K562 (cell line): ENCODE results near the gene GPR157. TPM values are rescaled to one million over a fixed set of nuclear protein-coding genes. Genes with fewer than 3 reads are reported as not detected.

Source experiments
- ATAC-seq: fragments of 200-7000 bp; cut with Tn5 transposase; 3 replicates; pipeline ENCODE4 v1.9.1; 2020; ENCODE audit warnings: moderate library complexity
- BruUV-seq: library from RNA; stranded (reverse); fragments of 400-500 nt; replicated peaks from 2 replicates; lab custom pipeline; 2021; lab: Mats Ljungman, UMichigan
- CTCF ChIA-PET: fragments of 300-600 bp; formaldehyde crosslinking; extraction: SDS; loops from one replicate; lab custom pipeline; 2021; ENCODE audit warnings: low intra/inter-chr PET ratio; lab: Yijun Ruan, JAX
- POLR2A ChIA-PET: fragments of 300-600, 350-650 bp; sonication (Branson Sonifier 250); formaldehyde crosslinking; extraction: SDS; loops from one replicate; lab custom pipeline; 2021; ENCODE audit warnings: antibody characterized with exemption, inconsistent platforms; lab: Yijun Ruan, JAX
- DNase-seq, 4 experiments: peaks; one replicate each; pipeline versions ENCODE4 v3.0.0 to v3.0.0-alpha.2; 2011 to 2018; ENCODE audit warnings: low spot score in 3 of 4, mixed read lengths in 3 of 4; ENCODE audit errors: extremely low read depth in 1 of 4
- FAIRE-seq: peaks from 2 replicates; lab custom pipeline; 2011; peaks lifted over from hg19 to GRCh38; lab: Jason Lieb, UNC
- H2AFZ ChIP-seq: 2 replicates; pipeline ENCODE4 v1.6.0; 2011; ENCODE audit warnings: low read depth, low read length, control low read depth, inconsistent platforms
- H3K27ac ChIP-seq: fragments of 200-600 bp; 3 replicates; pipeline ENCODE4 v1.8.0; 2011; ENCODE audit warnings: low read depth, mild to moderate bottlenecking, control low read depth, inconsistent platforms, low read length, moderate library complexity, mixed read lengths; ENCODE audit errors: extremely low read depth
- H3K27me3 ChIP-seq, 2 experiments: fragments of 300-600 bp in 1 of 2; 2 replicates in 1 of 2; 3 replicates in 1 of 2; pipeline versions ENCODE4 v1.6.0 to v1.8.0; 2011; ENCODE audit warnings: inconsistent platforms in 2 of 2, low read length in 2 of 2, mild to moderate bottlenecking in 1 of 2, mixed read lengths in 1 of 2, moderate library complexity in 1 of 2; ENCODE audit not compliant: control insufficient read depth in 2 of 2, insufficient read depth in 2 of 2
- H3K36me3 ChIP-seq: fragments of 300-600 bp; 3 replicates; pipeline ENCODE4 v1.8.0; 2011; ENCODE audit warnings: mild to moderate bottlenecking, low read length, inconsistent platforms; ENCODE audit not compliant: control insufficient read depth, insufficient read depth
- H3K4me1 ChIP-seq, 2 experiments: fragments of 200-600 bp in 1 of 2; replicated peaks in 1 of 2; 2 replicates in 1 of 2; 3 replicates in 1 of 2; pipeline versions ENCODE4 v1.5.1 to v1.8.0; 2011; ENCODE audit warnings: inconsistent platforms in 2 of 2, low read length in 2 of 2, mild to moderate bottlenecking in 1 of 2, mixed read lengths in 1 of 2, moderate library complexity in 1 of 2; ENCODE audit not compliant: control insufficient read depth in 2 of 2, insufficient read depth in 2 of 2
- H3K4me2 ChIP-seq: 2 replicates; pipeline ENCODE4 v1.6.1; 2011; ENCODE audit warnings: low read length, control low read depth, inconsistent platforms, mixed read lengths; ENCODE audit not compliant: insufficient read depth
- H3K4me3 ChIP-seq: fragments of 200-600 bp; sonication (generic), shearing (Covaris generic); 2 replicates; pipeline ENCODE4 v1.5.1; 2016; ENCODE audit warnings: control low read depth, inconsistent platforms
- H3K79me2 ChIP-seq: fragments of 200-600 bp; 3 replicates; pipeline ENCODE4 v1.8.0; 2011; ENCODE audit warnings: low read length, inconsistent platforms; ENCODE audit not compliant: control insufficient read depth, insufficient read depth
- H3K9ac ChIP-seq, 2 experiments: 2 replicates each; pipeline versions ENCODE4 v1.6.0 to v1.6.1; 2011; ENCODE audit warnings: low read depth in 2 of 2, low read length in 2 of 2, control low read depth in 1 of 2, inconsistent platforms in 1 of 2, mild to moderate bottlenecking in 1 of 2, mixed read lengths in 1 of 2; ENCODE audit not compliant: insufficient read depth in 1 of 2
- H3K9me1 ChIP-seq: one replicate; pipeline ENCODE4 v1.6.0; 2011; ENCODE audit warnings: inconsistent platforms, mild to moderate bottlenecking, low read length, moderate library complexity; ENCODE audit not compliant: control insufficient read depth, insufficient read depth
- H3K9me3 ChIP-seq: replicated peaks from 2 replicates; pipeline ENCODE4 v1.5.1; 2011; ENCODE audit warnings: low read depth, low read length, inconsistent platforms; ENCODE audit not compliant: control insufficient read depth, insufficient read depth
- H4K20me1 ChIP-seq: replicated peaks from 2 replicates; pipeline ENCODE4 v1.6.1; 2011; ENCODE audit warnings: low read length, inconsistent platforms, mixed read lengths; ENCODE audit not compliant: control insufficient read depth, insufficient read depth
- ARNT ChIP-seq, 2 experiments: fragments of 450-650 bp; IDR thresholded peaks; 2 replicates each; pipeline ENCODE4 v1.6.1; 2016; ENCODE audit warnings: mild to moderate bottlenecking in 1 of 2
- C11orf30 ChIP-seq: fragments of 450-650 bp; IDR thresholded peaks from 2 replicates; pipeline ENCODE4 v1.6.1; 2016; ENCODE audit warnings: low read depth, mild to moderate bottlenecking
- DPF2 ChIP-seq: fragments of 450-650 bp; IDR thresholded peaks from 2 replicates; pipeline ENCODE4 v1.6.1; 2016
- HOXB6 ChIP-seq: fragments of 250-450 bp; sonication (Bioruptor Pico); IDR thresholded peaks from 2 replicates; pipeline ENCODE4 v1.5.1; 2022; ENCODE audit warnings: mild to moderate bottlenecking, borderline replicate concordance
- ILK ChIP-seq: fragments of 450-650 bp; IDR thresholded peaks from 2 replicates; pipeline ENCODE4 v1.6.1; 2016; ENCODE audit warnings: missing genetic modification characterization, low read depth, mild to moderate bottlenecking, missing compliant biosample characterization, moderate library complexity, borderline replicate concordance
- NFYB ChIP-seq: IDR thresholded peaks from 2 replicates; pipeline ENCODE4 v1.6.1; 2011; ENCODE audit warnings: mild to moderate bottlenecking, moderate library complexity; ENCODE audit not compliant: insufficient read length; ENCODE audit errors: extremely low read depth
- RUNX1 ChIP-seq: sonication (generic); IDR thresholded peaks from 2 replicates; pipeline ENCODE4 v1.6.1; 2016; ENCODE audit warnings: antibody characterized with exemption, low read depth
- TRIM24 ChIP-seq, 2 experiments: fragments of 450-650 bp; IDR thresholded peaks; 2 replicates each; pipeline ENCODE4 v1.6.1; 2016
- ZNF408 ChIP-seq: fragments of 250-450 bp; sonication (Bioruptor Pico); IDR thresholded peaks from 2 replicates; pipeline ENCODE4 v1.4.0; 2020; ENCODE audit warnings: low read depth, mild to moderate bottlenecking, moderate library complexity
- WGBS: fragments of 100-300 bp; shearing (Covaris generic); methylation state at CpG from one replicate; pipeline ENCODE4 v1.1.6; 2016; ENCODE audit warnings: low coverage, mixed read lengths; ENCODE audit not compliant: insufficient coverage; ENCODE audit errors: missing lambda C conversion rate; 5-methylcytosine and 5-hydroxymethylcytosine counted together
- in situ Hi-C: fragments of 300-500 bp; cut with MboI; formaldehyde crosslinking; loops from 4 replicates; pipeline ENCODE4 v1.15.0; 2018; ENCODE audit warnings: inconsistent platforms, mixed read lengths
- intact Hi-C: fragments of 100-400 bp; cut with micrococcal nuclease; formaldehyde crosslinking; loops from 2 replicates; pipeline ENCODE4 v1.14.2; 2022
- polyA plus RNA-seq, 8 experiments: library from polyadenylated mRNA; depleted of rRNA in 4 of 8; stranded (reverse) in 5 of 8; unstranded in 3 of 8; fragments of >200 nt; fragmentation: Nextera tagmentation in 2 of 8; fragmentation: Illumina TruSeq in 1 of 8; extraction: Ambion mirVana in 2 of 8; extraction: Trizol in 1 of 8; gene quantifications; 2 replicates each; pipeline versions ENCODE4 v1.2.1 to v1.2.3, GENCODE V29; 2011 to 2014; ENCODE audit warnings: inconsistent platforms in 1 of 8, missing spikeins in 1 of 8
- total RNA-seq, 7 experiments: library from RNA; depleted of rRNA in 6 of 7; stranded (reverse); fragments of >200 nt in 6 of 7; fragmentation: Illumina TruSeq in 2 of 7; extraction: Trizol in 2 of 7; gene quantifications; 2 replicates each; pipeline versions ENCODE4 v1.2.1 to v1.2.3, GENCODE V29; 2011 to 2021; ENCODE audit warnings: low replicate concordance in 1 of 7
- TF ChIP-seq, protein P1 (sequence below): fragments of 250-450 bp; sonication (Bioruptor Pico); IDR thresholded peaks from 2 replicates; pipeline ENCODE4 v1.8.0; 2022; ENCODE audit warnings: inconsistent platforms
- TF ChIP-seq, protein P2 (sequence below): fragments of 450-650 bp; formaldehyde crosslinking; conservative IDR thresholded peaks from 2 replicates; pipeline ENCODE4 v1.4.0; 2022; ENCODE audit warnings: mild to moderate bottlenecking, missing genetic modification characterization
- TF ChIP-seq, protein P3 (sequence below), 2 experiments: IDR thresholded peaks in 1 of 2; conservative IDR thresholded peaks in 1 of 2; 2 replicates each; pipeline ENCODE4 v1.6.1; 2016; ENCODE audit warnings: low read depth in 2 of 2, mild to moderate bottlenecking in 1 of 2, missing compliant biosample characterization in 1 of 2, missing genetic modification characterization in 1 of 2, moderate library complexity in 1 of 2
- TF ChIP-seq, protein P4 (sequence below): sonication (generic); formaldehyde crosslinking; IDR thresholded peaks from 2 replicates; pipeline ENCODE4 v1.8.0; 2023; ENCODE audit warnings: mild to moderate bottlenecking, missing genetic modification reagents

GPR157 gene
- total and polyA plus RNA-seq, 9 of the 15 experiments (the other 6 are each of a cell fraction or from before 2014, with no cell fraction given) = 0.01 to 0.18 (median 0.04) TPM; not detected in 4

DNA sequence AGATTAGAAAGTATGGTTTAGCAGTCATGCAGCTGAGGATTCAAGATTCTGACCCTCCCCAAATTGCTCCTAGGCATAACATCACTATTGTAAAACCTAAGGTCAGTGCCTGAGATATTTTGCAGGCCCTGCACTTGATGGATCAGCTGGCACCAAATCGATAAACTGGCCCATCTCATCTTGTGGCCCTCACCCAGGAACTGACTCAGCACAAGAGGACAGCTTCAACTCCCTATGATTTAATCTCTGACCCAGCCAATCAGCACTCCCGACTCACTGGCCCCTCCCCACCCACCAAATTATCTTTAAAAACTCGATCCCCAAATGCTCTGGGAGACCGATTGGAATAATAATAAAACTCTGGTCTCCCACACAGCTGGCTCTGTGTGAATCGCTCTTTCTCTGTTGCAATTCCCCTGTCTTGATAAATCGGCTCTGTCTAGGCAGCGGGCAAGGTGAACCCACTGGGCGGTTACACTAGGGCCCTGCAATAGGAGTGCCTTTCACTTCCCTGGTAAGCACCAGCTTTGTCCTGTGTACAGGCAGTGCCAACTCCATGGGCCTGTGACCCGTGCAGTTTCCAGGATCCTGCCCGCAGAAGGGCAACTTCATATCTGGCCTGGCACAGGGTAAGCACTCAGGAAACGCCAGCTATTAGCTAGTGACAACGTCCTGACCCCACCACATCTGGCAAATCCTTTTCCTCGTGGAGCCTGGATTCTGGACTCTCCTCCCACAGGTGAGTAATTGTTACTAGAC lies 30.8 kb downstream of the GPR157 start:
- ChIA-PET POLR2A (interaction anchor here (0.7 kb wide), 1 partner anchor 54 kb away, joined by 3 read pairs; no protein-coding TSS in a partner anchor), CTCF (no interaction called here)
- in situ Hi-C loops = loop anchor here (5.0 kb wide), 1 partner anchor 81 kb away; no protein-coding TSS in a partner anchor
- WGBS = 4% methylated on average over 13 of the region's 13 CpGs
- Histone ChIP-seq H3K9ac (no peak overlapping the region), H4K20me1 (no peaks in the 10 kb centered on the region), H3K4me2 (no peak overlapping the region), H3K9me3 (peaks cover 5% of the 10 kb centered on the region), H3K4me3 (no peak overlapping the region), H3K9me1 (no peaks in the 10 kb centered on the region), H2AFZ (no peak overlapping the region), H3K4me1 (no peaks in the 10 kb centered on the region; a peak in 1 of 5 replicates), H3K27ac (no peak overlapping the region), H3K79me2 (no peaks in the 10 kb centered on the region), H3K27me3 (peaks cover 13 to 50% of the 10 kb centered on the region in 2 experiments; a peak in 4 of 5 replicates), H3K36me3 (no peaks in the 10 kb centered on the region)
- ATAC-seq (no peak), FAIRE-seq (peak; percentile 35), DNase-seq (no peak)
- intact Hi-C loops = no loop called here
- no TSS peak for BruUV-seq
- TF ChIP-seq C11orf30 = peak; percentile 48; the same call in 1 of the 2 replicates
- TF ChIP-seq NFYB = no peak
- TF ChIP-seq, protein P1, sequence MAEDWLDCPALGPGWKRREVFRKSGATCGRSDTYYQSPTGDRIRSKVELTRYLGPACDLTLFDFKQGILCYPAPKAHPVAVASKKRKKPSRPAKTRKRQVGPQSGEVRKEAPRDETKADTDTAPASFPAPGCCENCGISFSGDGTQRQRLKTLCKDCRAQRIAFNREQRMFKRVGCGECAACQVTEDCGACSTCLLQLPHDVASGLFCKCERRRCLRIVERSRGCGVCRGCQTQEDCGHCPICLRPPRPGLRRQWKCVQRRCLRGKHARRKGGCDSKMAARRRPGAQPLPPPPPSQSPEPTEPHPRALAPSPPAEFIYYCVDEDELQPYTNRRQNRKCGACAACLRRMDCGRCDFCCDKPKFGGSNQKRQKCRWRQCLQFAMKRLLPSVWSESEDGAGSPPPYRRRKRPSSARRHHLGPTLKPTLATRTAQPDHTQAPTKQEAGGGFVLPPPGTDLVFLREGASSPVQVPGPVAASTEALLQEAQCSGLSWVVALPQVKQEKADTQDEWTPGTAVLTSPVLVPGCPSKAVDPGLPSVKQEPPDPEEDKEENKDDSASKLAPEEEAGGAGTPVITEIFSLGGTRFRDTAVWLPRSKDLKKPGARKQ (CRISPR knock-in tag) = no peak
- TF ChIP-seq ARNT (IDR thresholded peaks at IDR 0.05) = no peak
- TF ChIP-seq RUNX1 = no peak
- TF ChIP-seq, protein P2, sequence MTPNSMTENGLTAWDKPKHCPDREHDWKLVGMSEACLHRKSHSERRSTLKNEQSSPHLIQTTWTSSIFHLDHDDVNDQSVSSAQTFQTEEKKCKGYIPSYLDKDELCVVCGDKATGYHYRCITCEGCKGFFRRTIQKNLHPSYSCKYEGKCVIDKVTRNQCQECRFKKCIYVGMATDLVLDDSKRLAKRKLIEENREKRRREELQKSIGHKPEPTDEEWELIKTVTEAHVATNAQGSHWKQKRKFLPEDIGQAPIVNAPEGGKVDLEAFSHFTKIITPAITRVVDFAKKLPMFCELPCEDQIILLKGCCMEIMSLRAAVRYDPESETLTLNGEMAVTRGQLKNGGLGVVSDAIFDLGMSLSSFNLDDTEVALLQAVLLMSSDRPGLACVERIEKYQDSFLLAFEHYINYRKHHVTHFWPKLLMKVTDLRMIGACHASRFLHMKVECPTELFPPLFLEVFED (CRISPR knock-in tag) = no peak
- no peak for TF ChIP-seq ZNF408
- TF ChIP-seq, protein P3, sequence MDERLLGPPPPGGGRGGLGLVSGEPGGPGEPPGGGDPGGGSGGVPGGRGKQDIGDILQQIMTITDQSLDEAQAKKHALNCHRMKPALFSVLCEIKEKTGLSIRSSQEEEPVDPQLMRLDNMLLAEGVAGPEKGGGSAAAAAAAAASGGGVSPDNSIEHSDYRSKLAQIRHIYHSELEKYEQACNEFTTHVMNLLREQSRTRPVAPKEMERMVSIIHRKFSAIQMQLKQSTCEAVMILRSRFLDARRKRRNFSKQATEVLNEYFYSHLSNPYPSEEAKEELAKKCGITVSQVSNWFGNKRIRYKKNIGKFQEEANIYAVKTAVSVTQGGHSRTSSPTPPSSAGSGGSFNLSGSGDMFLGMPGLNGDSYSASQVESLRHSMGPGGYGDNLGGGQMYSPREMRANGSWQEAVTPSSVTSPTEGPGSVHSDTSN (CRISPR knock-in tag; IDR thresholded peaks at IDR 0.05; ENCODE audit: low read depth) = no peak
- TF ChIP-seq, protein P3 (tag; conservative IDR thresholded peaks at IDR 0.05; ENCODE audit: low read depth) = no peak
- peak; percentile 44; the same call in 1 of the 2 replicates for TF ChIP-seq DPF2
- TF ChIP-seq TRIM24 (IDR thresholded peaks at IDR 0.05) = no peak
- no peak for TF ChIP-seq ILK (tag)
- TF ChIP-seq, protein P4, sequence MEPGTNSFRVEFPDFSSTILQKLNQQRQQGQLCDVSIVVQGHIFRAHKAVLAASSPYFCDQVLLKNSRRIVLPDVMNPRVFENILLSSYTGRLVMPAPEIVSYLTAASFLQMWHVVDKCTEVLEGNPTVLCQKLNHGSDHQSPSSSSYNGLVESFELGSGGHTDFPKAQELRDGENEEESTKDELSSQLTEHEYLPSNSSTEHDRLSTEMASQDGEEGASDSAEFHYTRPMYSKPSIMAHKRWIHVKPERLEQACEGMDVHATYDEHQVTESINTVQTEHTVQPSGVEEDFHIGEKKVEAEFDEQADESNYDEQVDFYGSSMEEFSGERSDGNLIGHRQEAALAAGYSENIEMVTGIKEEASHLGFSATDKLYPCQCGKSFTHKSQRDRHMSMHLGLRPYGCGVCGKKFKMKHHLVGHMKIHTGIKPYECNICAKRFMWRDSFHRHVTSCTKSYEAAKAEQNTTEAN (CRISPR knock-in tag) = no peak
- no peak for TF ChIP-seq HOXB6 (CRISPR knock-in tag)
